Left colon (tissue), 2 donors: ENCODE results near the gene RPE65. TPM values are rescaled to one million over a fixed set of nuclear protein-coding genes. Genes with fewer than 3 reads are reported as not detected.
A peak's percentile ranks its signal among the peaks of the same experiment; 100 is the strongest.

Experiments
- ATAC-seq: fragments of 200-7000 bp; cut with Tn5 transposase; one replicate; pipeline ENCODE4 v1.9.1; 2020; ENCODE audit warnings: mild to moderate bottlenecking, moderate library complexity
- DNase-seq, 2 donors: peaks; one replicate each; pipeline ENCODE4 v3.0.0-alpha.2; 2020
- intact Hi-C, 2 donors: fragments of 100-400 bp; cut with DNase I in 1 of 2; cut with micrococcal nuclease in 1 of 2; formaldehyde crosslinking; loops; one replicate each; pipeline versions ENCODE4 v1.11.2 to v1.14.0; 2022; cut with DNase I, micrococcal nuclease
- total RNA-seq, 2 donors: library from RNA; stranded (reverse); fragmentation: NEBNext Ultra II Directional; extraction: Animal tissue kit (Norgen Biotek cat#: 25700); gene quantifications; one replicate each; pipeline ENCODE4 v1.2.1, GENCODE V29; 2021
- donor health status: DM: no; HTN: no; CAD: no.
- donor health status: DM: yes; HTN: yes; CAD: no.

RPE65 gene
- total RNA-seq, 2 donors from 2014 or later: not detected

GRCh38 chr1:68384321-68384813 lies 65.4 kb downstream of the RPE65 start:
- no peak for DNase-seq
- ATAC-seq: peak; percentile 52
- intact Hi-C loops: no loop called here

- intact Hi-C loops: no loop called here
- ATAC-seq: no peak
- no peak for DNase-seq
Observed at GRCh38 chr1:68383092-68383491, 66.7 kb downstream of the RPE65 start.

GRCh38 chr1:68379085-68379478 lies 70.7 kb downstream of the RPE65 start:
- intact Hi-C loops: no loop called here
- ATAC-seq (no peak), DNase-seq (no peak)

Other genes starting within 250 kb of the RPE65 start
- 100 to 1,000 TPM; 126 to 150 TPM for gene WLS, start 217.4 kb downstream of the RPE65 start, total RNA-seq
- gene DEPDC1, start 47.1 kb upstream of the RPE65 start, total RNA-seq: 1 to 10 TPM; 1.9 to 5.6 TPM